Activated T-helper 17 cell treated with anti-CD3 and anti-CD28 coated beads, Interleukin-2, amount 50 U/mL, for 72 hours (primary cell): ENCODE measurements around the gene ASXL1. TPM values are rescaled to one million over a fixed set of nuclear protein-coding genes. Genes with fewer than 3 reads are reported as not detected.
A peak's percentile ranks its signal among the peaks of the same experiment; 100 is the strongest.
"Not testable (repeated sequence)": the region's sequence is repeated elsewhere in the genome, so short reads cannot be mapped to it uniquely, and the experiment has no call there.

Experiments used
- ATAC-seq: fragments of 150-1000 bp; cut with Tn5 transposase; replicated peaks from 2 replicates; pipeline ENCODE4 v1.10.0; 2021; ENCODE audit warnings: mild to moderate bottlenecking, moderate library complexity
- H3K27ac Mint-ChIP-seq: one replicate; pipeline ENCODE4 v1.8.0; 2022; ENCODE audit warnings: mixed read lengths
- H3K27me3 Mint-ChIP-seq: one replicate; pipeline ENCODE4 v1.8.0; 2022; ENCODE audit warnings: mixed read lengths
- H3K36me3 Mint-ChIP-seq: one replicate; pipeline ENCODE4 v1.8.0; 2022; ENCODE audit warnings: low read depth, mild to moderate bottlenecking, mixed read lengths
- H3K4me1 Mint-ChIP-seq: one replicate; pipeline ENCODE4 v1.8.0; 2022; ENCODE audit warnings: mixed read lengths
- H3K4me3 Mint-ChIP-seq: one replicate; pipeline ENCODE4 v1.8.0; 2022; ENCODE audit warnings: mild to moderate bottlenecking, mixed read lengths
- H3K9me3 Mint-ChIP-seq: one replicate; pipeline ENCODE4 v1.8.0; 2022; ENCODE audit warnings: mixed read lengths
- total RNA-seq, 2 donors: library from RNA; stranded (reverse); gene quantifications; one replicate each; pipeline ENCODE4 v1.2.3, GENCODE V29; 2022

ASXL1 gene
- total RNA-seq, 2 donors from 2014 or later: 164 to 232 TPM

- no peaks in the 10 kb centered on the region for H3K27me3 Mint-ChIP-seq
- peaks cover 85% of the 10 kb centered on the region for H3K36me3 Mint-ChIP-seq
- no peaks in the 10 kb centered on the region for H3K9me3 Mint-ChIP-seq
- peak overlapping the region; percentile 100 for H3K4me3 Mint-ChIP-seq
- ATAC-seq: no peak
- H3K27ac Mint-ChIP-seq: peak overlapping the region; percentile 99
- H3K4me1 Mint-ChIP-seq: peaks cover 48% of the 10 kb centered on the region
Measured at GRCh38 chr20:32363492-32363891, 5.4 kb downstream of the ASXL1 start.

DNA sequence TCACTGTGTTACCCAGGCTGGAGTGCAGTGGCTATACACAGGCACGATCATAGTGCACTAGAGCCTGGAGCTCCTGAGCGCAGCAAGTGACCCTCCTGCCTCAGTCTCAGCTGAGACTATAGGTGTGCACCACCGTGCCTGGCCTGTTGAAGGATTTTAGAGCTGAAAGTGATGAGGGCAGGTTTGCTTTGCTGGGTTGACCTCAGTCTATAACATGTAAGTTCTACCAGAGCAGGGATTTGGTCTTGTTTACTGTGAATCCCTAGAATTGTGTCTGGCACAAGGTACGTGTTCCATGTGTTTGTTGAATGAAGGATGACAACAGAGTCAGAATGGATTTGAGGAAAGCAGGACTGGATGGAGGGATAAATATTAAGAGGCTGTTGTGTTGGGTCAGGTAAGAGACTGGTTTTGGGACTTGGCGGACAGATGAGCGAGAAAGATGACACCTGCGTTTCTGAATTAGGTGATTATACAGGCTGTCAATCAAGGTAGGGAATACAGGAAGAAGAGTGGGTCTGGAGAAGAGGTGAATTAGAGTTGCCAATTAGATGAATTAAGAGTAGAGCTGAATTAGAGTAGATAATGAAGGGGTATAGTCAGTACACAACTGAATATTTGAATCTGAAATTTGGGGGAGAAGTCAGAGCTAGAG lies 6.5 kb downstream of the ASXL1 start:
- Mint-ChIP-seq H3K27me3 (no peaks in the 10 kb centered on the region), H3K4me3 (peak overlapping the region; percentile 45), H3K4me1 (peaks cover 54% of the 10 kb centered on the region), H3K9me3 (no peaks in the 10 kb centered on the region), H3K36me3 (peaks cover 90% of the 10 kb centered on the region), H3K27ac (no peak overlapping the region)
- no peak for ATAC-seq

- Mint-ChIP-seq H3K36me3 (peaks cover 90% of the 10 kb centered on the region), H3K9me3 (no peaks in the 10 kb centered on the region), H3K4me1 (peaks cover 54% of the 10 kb centered on the region), H3K27ac (no peak overlapping the region), H3K27me3 (no peaks in the 10 kb centered on the region), H3K4me3 (peak overlapping the region; percentile 45)
- no peak for ATAC-seq
Measured at GRCh38 chr20:32365564-32365963, 7.4 kb downstream of the ASXL1 start.

- Mint-ChIP-seq H3K36me3 (peaks cover 90% of the 10 kb centered on the region), H3K9me3 (no peaks in the 10 kb centered on the region), H3K4me3 (peak overlapping the region; percentile 45), H3K27me3 (no peaks in the 10 kb centered on the region), H3K27ac (peak overlapping the region; percentile 17), H3K4me1 (peaks cover 54% of the 10 kb centered on the region)
- peak; percentile 73 for ATAC-seq
Measured at GRCh38 chr20:32366380-32366779, 8.2 kb downstream of the ASXL1 start.

GRCh38 chr20:32368323-32368722 lies 10.2 kb downstream of the ASXL1 start:
- H3K9me3 Mint-ChIP-seq: no peaks in the 10 kb centered on the region
- peak overlapping the region; percentile 45 for H3K4me3 Mint-ChIP-seq
- peaks cover 90% of the 10 kb centered on the region for H3K36me3 Mint-ChIP-seq
- no peaks in the 10 kb centered on the region for H3K27me3 Mint-ChIP-seq
- ATAC-seq: no peak
- no peak overlapping the region for H3K27ac Mint-ChIP-seq
- H3K4me1 Mint-ChIP-seq: peaks cover 47% of the 10 kb centered on the region

GRCh38 chr20:32368925-32369324 lies 10.8 kb downstream of the ASXL1 start:
- no peak for ATAC-seq
- H3K4me3 Mint-ChIP-seq: peak overlapping the region; percentile 10

GRCh38 chr20:32370897-32371296 lies 12.8 kb downstream of the ASXL1 start:
- Mint-ChIP-seq H3K36me3 (peaks cover 98% of the 10 kb centered on the region), H3K27me3 (no peaks in the 10 kb centered on the region), H3K4me3 (no peak overlapping the region), H3K9me3 (no peaks in the 10 kb centered on the region), H3K4me1 (peaks cover 29% of the 10 kb centered on the region), H3K27ac (no peak overlapping the region)
- no peak for ATAC-seq

More at GRCh38 chr20:32368925-32369324, 10.8 kb downstream of the ASXL1 start:
- H3K27me3 Mint-ChIP-seq: no peaks in the 10 kb centered on the region
- H3K27ac Mint-ChIP-seq: no peak overlapping the region
- peaks cover 42% of the 10 kb centered on the region for H3K4me1 Mint-ChIP-seq
- peaks cover 89% of the 10 kb centered on the region for H3K36me3 Mint-ChIP-seq
- no peaks in the 10 kb centered on the region for H3K9me3 Mint-ChIP-seq

DNA sequence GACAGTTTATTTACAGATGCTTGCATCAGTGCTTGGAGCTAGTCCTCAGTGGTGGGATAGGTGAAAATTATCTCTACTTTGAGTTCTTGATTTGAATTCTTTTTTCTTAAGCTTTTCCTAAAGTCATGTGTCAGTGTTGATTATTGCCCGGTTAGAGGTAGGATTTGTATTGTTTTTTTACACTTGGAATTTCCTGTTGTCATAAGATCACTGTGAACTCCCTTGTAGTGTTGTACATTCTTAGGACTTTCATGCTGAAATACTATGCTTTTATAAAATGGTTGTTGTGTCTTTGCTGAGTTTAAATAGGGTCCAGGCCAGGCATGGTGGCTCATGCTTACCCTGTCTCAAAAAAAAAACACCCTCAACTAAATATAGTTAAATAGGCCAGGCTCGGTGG lies 20.3 kb downstream of the ASXL1 start:
- H3K4me1 Mint-ChIP-seq: peaks cover under 1% of the 10 kb centered on the region
- H3K27me3 Mint-ChIP-seq: no peaks in the 10 kb centered on the region
- H3K9me3 Mint-ChIP-seq: no peaks in the 10 kb centered on the region
- H3K4me3 Mint-ChIP-seq: no peak overlapping the region
- H3K36me3 Mint-ChIP-seq: peaks cover 90% of the 10 kb centered on the region
- peak overlapping the region; percentile 38 for H3K27ac Mint-ChIP-seq
- ATAC-seq: no peak

DNA sequence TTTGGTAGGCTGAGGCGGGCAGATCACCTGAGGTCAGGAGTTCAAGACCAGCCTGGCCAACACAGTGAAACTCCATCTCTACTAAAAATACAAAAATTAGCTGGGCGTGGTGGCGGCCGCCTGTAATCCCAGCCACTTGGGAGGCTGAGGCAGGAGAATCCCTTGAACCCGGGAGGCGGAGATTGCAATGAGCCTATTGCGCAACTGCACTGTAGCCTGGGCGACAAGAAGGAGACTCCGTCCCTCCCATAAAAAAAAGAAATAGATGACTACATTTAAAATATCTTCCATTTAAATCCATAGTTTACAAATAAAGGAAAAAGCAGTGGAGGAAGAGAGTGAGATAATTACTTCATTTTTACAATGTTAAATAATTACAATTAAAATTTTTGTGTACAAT lies 21.9 kb downstream of the ASXL1 start:
- not testable (repeated sequence) for H3K4me3 Mint-ChIP-seq, H3K4me1 Mint-ChIP-seq, H3K27ac Mint-ChIP-seq, ATAC-seq, H3K27me3 Mint-ChIP-seq, H3K9me3 Mint-ChIP-seq
- H3K36me3 Mint-ChIP-seq: peaks cover 91% of the 10 kb centered on the region

DNA sequence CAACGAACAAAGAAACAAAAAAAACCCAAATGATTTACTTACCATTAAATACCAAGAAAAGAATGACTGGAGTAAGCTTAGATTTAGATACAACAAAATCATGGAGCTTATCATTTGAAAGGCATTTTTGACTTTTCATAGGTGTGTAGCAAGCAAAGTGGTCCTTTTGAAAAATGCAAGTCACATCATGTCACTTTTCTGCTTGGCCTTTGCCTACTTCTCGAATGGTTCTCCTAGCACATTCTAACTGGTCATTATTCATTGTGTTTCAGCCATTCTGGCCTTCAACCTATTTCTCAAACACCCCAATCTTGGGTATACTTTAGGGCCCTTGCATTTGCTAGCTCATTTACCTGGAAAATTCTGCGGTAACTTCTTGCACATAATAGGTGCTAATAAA lies 22.6 kb downstream of the ASXL1 start:
- Mint-ChIP-seq H3K27ac (no peak overlapping the region), H3K27me3 (no peaks in the 10 kb centered on the region), H3K4me3 (no peak overlapping the region), H3K36me3 (peaks cover 91% of the 10 kb centered on the region), H3K9me3 (no peaks in the 10 kb centered on the region), H3K4me1 (peaks cover 8% of the 10 kb centered on the region)
- no peak for ATAC-seq

- no peaks in the 10 kb centered on the region for H3K27me3 Mint-ChIP-seq
- peaks cover 18% of the 10 kb centered on the region for H3K4me1 Mint-ChIP-seq
- H3K9me3 Mint-ChIP-seq: no peaks in the 10 kb centered on the region
- no peak for ATAC-seq
- H3K36me3 Mint-ChIP-seq: peaks cover 93% of the 10 kb centered on the region
- no peak overlapping the region for H3K4me3 Mint-ChIP-seq
- no peak overlapping the region for H3K27ac Mint-ChIP-seq
Measured at GRCh38 chr20:32382102-32382950, 24.2 kb downstream of the ASXL1 start.

- Mint-ChIP-seq H3K36me3 (peaks cover 91% of the 10 kb centered on the region), H3K4me1 (peaks cover 24% of the 10 kb centered on the region), H3K27ac (peak overlapping the region; percentile 36)
- not testable (repeated sequence) for H3K9me3 Mint-ChIP-seq, ATAC-seq, H3K27me3 Mint-ChIP-seq, H3K4me3 Mint-ChIP-seq
Measured at GRCh38 chr20:32383441-32383840, 25.3 kb downstream of the ASXL1 start.

GRCh38 chr20:32385541-32385940 lies 27.4 kb downstream of the ASXL1 start:
- no peak for ATAC-seq
- Mint-ChIP-seq H3K36me3 (peaks cover 93% of the 10 kb centered on the region), H3K9me3 (no peaks in the 10 kb centered on the region), H3K27ac (peak overlapping the region; percentile 70), H3K27me3 (no peaks in the 10 kb centered on the region), H3K4me3 (no peak overlapping the region), H3K4me1 (peaks cover 24% of the 10 kb centered on the region)

DNA sequence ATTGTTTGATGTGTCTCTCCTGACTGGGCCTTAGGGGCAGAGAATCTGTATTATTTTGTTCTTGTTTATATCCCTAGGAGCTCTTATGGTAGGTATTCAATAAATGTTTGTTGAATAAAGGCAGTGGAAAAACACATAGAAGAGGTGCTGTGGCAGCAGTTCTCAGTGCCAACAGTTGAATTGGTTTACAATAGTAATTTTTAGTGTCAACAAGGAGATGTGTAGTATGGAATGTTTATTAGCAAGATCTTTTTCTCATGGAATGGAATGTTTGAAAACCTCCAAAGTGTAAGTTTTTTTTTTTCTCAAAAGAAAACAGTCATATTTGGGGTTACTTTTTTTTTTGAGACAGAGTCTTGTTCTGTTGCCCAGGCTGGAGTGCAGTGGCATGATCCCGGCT lies 28.0 kb downstream of the ASXL1 start:
- no peaks in the 10 kb centered on the region for H3K27me3 Mint-ChIP-seq
- peaks cover 93% of the 10 kb centered on the region for H3K36me3 Mint-ChIP-seq
- H3K9me3 Mint-ChIP-seq: no peaks in the 10 kb centered on the region
- ATAC-seq: no peak
- H3K27ac Mint-ChIP-seq: peak overlapping the region; percentile 70
- peak overlapping the region; percentile 6 for H3K4me3 Mint-ChIP-seq
- peaks cover 27% of the 10 kb centered on the region for H3K4me1 Mint-ChIP-seq

- Mint-ChIP-seq H3K27ac (no peak overlapping the region), H3K27me3 (no peaks in the 10 kb centered on the region), H3K9me3 (no peaks in the 10 kb centered on the region), H3K36me3 (peaks cover 93% of the 10 kb centered on the region), H3K4me3 (peak overlapping the region; percentile 36), H3K4me1 (peaks cover 30% of the 10 kb centered on the region)
- peak; percentile 96 for ATAC-seq
Measured at GRCh38 chr20:32387252-32387651, 29.1 kb downstream of the ASXL1 start.
